Ecto neural progenitor cell (in vitro differentiated cells): ENCODE results near the gene CYP46A1.

Experiments
- DNase-seq: peaks from one replicate; pipeline ENCODE4 v3.0.0-alpha.2; 2018; ENCODE audit warnings: low spot score

Gene CYP46A1

DNA sequence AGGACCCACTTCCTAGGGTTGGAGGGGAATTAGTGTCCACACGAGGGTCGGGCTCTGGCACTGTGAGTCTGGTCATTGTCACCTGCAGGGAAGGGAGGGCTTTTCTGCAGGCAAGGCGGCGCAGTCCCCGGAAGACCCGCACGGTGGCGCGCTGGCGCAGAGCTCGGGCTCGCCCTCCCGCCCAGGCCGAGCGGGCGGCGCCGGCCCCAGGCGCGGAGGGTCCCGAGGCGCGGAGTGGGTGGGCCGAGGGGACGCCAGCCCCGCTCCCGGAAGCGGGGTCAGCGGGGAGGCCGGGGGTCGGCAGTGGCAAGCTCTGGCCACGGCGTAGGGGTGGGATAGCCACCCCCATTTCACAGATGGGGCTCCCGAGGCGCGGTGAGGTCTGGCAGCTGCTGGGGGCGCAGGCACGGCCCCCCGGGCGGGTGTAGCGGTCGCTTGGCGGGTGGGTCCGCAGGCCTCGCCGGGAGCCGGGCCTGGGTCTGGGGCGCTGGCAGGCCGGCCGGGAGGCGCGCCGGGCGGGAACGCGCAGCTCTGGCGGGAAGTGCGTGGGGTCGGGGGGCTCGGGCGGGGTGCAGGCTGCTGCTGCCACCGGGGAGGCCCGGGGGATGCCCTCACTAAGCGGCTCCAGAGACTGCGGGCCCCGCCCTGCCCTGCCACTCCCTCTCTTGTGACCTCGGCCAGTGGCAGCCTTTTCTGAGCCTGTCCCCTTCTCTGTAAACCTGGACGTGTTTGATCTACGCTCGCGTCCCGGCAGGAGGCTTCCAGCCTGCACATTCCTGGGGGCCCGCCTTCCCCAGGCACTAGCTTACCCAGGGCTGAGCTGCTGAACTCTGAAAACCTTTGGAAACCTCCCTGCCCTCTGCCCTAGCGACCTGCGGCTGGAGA lies 46.1 kb downstream of the CYP46A1 start:
- peak; percentile 90 for DNase-seq

DNA sequence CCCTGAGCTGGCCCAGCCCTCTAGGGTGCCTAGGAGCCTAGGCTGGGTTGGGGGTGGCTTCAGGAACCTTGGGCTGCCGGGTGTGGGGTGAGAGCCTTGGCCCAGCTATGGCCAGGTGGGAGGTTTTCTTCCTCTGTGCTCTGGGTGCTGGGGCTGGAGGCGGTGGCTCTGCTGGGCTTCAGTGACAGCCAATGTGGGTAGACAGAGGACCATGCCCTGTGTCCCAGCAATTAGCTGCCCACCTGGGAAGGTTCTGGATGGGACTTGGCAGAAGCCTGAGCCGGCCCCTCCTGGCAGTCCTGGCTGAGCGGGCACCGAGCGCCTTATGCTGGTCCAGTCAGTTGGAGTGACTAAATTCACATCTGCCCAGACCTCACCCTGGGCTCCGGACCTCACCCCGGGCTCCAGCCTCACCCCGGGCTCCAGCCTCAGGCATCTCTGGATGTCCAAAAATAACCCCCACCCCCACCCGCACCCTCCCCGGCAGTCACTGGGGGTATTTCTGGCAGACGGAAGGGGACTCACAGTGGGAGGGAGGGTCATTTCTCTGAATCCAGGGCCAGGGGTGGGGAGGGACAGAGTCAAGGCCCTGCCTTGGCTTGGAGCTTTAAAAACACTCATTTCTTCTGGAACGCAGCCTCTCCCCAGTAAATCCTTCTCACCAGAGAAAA lies 46.9 kb downstream of the CYP46A1 start:
- no peak for DNase-seq

GRCh38 chr14:99731547-99732435 lies 47.7 kb downstream of the CYP46A1 start:
- DNase-seq: peak; percentile 49

DNA sequence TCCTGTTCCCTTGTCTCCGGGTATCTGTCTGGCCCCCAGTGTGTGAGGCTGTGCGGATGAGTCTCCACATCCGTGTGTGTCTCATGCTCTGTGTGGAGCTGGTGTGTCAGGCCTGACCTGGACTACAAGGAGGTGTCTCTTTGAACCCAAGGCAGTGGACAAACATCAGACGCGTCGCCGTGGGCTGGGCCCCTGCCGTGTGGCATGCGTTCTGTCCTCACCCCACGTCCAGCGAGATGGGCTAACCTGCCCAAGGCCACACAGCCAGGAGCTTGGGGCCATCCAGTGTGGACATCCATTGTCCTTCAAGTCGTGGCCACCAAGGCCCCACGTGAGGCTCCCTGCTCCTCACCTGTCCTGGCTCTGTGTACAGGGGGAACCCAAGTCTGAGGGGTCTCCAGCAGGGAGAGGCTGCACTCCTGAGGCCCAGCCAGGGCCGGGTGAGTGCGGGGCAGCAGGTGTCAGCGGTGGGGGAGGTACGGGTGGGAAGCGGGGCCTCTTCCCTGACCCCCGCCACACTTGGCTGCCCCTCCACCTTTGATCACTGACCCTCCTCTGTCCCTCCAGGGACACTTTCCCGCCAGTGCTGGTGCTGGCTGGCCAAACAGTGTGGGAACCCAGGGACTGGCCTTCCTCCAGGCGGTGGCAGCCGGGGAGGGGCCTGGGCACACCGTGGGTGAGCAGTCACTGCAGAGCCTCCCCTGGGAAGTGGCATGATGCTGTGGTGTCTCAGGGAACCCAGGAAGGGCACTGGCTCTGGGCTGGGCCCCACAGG lies 48.5 kb downstream of the CYP46A1 start:
- DNase-seq: peak; percentile 55

DNA sequence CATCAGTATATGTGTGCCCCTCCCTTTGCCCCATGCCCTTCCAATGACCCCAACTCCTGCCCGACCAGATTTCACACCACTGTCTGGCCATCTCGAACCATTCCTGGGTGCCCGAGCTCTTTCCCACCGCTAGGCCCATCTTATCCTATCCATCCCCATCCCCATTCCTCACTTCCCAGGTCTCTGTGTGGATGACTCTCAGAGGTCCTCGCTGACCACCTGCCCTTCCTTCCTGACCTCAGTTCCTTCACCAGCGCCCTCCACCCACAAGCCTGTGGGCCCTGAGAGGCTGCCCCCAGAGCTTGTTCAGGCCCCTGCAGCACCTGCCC lies 49.1 kb downstream of the CYP46A1 start:
- no peak for DNase-seq

GRCh38 chr14:99733540-99734405 lies 49.7 kb downstream of the CYP46A1 start:
- peak; percentile 45 for DNase-seq

GRCh38 chr14:99734406-99735051 lies 50.4 kb downstream of the CYP46A1 start:
- peak; percentile 43 for DNase-seq

DNA sequence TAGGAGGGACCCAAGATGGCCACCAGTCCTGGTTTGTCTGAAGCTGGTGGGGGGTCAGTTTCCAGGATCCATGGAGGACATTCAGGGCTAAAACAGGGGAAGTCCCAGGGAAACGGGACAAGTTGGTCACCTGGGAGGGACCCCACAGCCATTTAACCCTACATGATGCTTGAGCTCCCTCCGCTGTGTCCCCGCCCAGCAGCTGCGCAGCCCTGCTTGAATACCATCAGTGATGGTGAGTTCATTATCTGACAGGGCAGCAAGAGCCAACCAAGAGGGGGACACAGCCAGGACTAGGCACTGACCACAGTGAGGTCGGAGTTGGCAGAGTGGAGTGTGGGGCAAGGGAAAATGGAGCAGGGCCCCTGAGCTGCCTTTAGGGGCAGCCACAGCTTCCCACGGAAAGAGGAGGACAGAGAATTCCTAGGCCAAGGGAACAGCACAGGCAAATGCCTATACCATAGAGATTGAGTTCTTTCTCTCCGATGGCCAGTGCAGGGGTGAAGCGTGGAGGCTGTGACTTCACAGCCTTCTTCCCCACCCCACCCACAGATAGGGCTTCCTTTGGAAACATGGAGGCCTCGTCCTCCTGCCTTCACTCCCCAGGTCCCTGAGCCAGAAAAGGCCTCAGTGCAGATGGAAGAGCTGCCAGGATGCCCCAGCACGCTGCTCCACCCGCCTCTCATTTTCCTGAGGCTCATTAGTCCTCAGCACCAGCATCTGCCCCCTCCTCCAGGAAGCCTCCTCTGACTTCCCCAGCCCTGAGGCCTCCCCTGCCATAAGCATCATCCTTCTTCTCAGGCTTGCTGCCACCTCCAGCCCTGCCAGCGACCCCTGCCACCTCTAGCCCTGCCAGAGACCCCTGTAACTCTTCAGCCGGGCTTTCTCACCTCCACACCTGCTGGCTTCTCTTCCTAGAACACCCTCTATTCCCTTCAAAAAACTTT lies 51.4 kb downstream of the CYP46A1 start:
- no peak for DNase-seq

DNA sequence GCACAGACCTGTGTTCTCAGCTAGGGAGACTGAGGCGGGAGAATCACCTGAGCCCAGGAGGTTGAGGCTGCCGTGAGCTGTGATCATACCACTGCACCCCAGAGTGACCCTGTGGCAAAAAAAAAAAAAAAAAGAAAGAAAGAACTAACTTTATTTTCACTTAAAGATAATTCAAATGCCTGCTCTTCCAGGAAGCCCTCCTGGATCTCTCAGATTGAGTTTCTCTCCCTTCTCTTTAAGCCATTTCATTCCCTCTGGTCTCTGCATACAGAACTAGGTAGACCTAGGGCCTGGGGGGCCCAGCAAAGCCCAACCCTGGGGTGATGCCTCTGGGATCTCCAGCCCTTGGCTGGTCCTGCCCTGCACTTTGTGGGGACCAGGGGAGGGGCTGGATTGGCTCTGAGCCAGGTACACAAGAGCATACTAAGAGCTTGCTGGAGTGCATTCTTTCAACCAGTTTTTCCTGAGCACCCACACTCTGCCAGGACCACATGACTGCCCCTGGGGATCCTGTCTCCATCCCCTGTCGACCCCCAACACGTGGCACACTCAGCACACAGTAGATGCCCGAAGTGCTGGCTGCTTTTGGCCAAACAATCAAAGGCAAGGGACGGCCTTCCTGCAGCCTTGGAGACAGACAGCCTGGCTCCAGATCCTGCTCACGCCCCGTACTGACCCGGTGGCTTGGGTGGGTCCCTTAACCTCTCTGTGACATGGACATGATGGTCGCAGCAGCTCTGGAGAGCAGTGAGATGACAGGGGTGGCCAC lies 52.7 kb downstream of the CYP46A1 start:
- DNase-seq: no peak

GRCh38 chr14:99737451-99737951 lies 53.4 kb downstream of the CYP46A1 start:
- no peak for DNase-seq

DNA sequence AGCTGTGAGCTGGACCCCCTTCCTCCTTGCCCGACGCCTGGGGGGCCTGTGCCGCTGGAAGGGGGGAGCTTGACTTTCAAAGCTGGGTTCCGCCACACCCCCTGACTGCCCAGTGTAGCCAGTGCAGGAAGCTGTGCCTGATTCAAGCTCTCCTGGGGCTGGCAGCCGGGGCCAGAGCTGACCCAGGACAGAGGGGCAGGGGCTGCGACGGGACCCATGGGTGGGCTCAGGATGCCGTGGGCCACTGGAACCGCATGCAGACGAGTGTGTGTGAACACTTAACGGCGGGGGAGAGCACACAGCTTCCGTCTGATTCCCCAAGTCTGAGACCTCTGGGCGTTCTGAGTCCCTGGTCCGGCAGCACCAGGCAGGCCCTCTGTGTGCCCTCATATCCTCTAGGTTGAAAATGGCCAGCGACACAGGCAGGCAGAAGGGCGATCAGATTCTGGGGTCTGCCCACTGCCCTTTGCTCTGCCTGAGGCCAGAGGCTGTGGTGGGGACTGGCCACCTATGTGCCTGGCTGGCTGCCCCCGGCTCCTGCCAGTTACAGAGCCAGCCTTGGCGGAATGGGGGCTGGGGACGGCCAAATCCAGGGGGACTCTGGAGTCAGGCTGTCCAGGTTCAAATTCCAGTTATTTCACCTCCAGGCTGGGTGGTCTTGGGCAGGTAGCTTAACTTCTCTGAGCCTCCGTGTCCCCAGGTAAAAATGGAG lies 54.0 kb downstream of the CYP46A1 start:
- no peak for DNase-seq

DNA sequence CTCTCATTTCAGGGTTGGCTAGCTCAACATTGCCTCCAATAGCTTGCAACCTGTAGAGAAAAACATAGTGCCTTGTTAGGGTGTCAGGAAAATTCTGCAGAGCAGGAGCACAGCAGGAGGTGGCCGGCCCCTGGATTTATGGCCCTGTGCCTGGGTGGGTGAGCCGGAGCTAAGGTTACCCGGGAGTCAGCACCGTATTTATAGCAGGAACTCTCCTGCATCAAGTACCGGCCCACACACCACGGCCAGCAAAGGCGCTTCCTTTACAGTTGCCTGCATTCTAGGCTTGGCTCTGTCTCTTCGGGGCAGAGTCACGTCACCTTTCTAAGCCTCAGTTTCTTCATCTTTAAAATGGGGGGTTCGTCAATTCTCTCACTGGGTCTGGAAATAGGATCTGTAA lies 56.3 kb downstream of the CYP46A1 start:
- DNase-seq: no peak

DNA sequence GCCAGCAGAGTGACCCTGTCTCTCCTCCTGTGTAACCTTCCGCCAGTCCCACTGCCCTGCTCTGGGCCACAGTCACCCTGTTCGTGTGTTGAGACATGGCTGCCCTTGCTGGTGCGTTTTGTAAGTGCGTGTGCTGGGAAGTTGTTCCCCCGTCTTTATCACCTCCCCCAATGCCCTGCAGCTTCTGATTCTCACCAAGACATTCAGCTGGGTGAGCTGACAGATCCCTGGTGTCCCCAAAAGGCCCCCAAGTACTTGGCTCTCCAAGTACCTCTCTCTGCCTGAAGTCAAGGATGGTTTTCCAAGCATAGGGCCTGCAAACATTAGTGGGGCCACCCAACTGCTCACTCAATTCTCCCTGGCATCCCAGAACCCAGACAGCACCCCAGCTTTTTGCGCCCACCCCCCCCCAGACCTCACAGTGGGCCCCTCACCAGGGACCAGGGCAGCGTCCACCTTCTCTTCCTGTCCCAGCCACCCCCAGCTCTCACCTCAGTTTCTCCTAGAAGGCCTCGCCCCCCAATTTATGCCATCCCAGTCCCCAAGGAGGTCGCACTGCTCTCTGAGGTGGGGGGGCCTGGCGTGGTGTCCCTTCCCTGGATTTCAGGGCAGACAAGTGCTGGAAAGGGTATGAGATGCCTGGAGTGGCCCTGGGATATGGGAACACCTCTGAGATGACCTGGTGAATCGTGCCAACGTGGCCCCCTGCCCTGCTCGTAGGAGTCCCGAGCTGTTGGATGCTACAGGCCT lies 57.3 kb downstream of the CYP46A1 start:
- no peak for DNase-seq

DNA sequence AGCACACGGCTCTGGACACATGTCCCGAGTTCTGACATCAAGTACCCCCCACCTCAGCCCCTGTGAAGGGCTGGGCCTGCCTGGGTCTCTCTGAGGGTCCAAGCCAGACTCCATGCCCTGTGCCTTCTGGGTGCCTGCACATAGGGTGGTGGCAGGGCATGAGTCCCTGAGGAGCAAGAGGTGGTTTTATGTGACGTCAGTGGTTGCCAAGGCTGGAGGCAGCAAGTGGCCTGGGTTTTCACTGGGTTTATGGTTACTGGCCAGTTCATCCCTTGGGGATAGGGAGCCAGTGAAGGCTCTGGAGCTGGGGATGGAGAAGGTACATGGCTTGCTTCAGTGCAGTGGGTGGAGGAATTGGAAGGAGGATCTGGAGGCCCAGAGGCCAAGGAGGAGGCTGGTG lies 58.0 kb downstream of the CYP46A1 start:
- DNase-seq: no peak

- DNase-seq: no peak
These were observed 58.7 kb downstream of the CYP46A1 start for GRCh38 chr14:99742509-99743487.
